ENCODE data around the gene MAP3K14.
A peak's percentile ranks its signal among the peaks of the same experiment; 100 is the strongest.

Gene MAP3K14

DNA sequence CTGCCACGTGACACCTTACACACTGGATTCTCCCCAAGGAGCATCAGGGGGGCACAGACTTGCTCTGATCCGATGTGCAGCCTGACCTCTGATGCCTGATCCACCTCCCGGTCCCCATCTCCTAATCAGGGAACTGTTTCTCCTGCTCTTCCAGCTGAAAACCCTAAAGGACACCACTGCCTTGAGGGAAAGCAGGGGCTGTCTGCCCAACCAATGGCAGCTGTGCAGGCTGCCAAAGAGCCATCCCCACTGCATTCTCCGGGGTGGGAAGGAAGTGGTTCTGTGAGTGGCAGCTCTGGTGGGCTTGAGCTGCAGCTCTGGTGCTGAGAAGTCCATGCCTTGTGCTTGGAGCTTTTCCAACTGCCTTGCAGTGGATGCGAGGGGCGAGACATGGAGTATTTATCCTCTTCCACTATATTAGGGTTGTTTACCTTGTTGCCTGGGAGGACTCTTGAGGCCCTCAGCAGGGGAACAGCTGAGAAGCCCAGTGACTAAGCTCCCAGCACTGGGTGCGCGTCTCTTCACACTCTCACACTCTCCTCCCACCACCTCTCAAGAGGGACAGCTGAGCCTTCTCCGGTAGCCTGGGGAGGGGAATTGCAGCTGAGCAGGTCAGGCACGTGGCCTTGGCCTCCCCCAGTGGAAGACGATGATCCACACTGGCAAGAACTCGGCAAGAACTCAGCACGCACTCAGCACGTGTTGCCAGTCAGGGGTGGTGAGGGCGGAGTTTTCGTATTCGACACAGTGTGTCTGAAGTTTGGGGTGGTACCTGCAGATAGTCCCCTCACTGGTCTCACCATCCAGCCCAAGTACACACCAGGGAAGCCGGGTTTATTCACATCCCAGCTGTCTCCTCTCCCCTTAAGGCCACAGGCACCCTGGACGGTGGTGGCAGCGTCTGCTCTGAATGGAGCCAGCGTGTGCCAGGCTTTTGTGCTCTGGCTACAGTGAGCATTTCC is 33.9 kb downstream of the MAP3K14 start:
- no peak for DNase-seq (ENCODE audit: low read depth in 3 of 3)

DNA sequence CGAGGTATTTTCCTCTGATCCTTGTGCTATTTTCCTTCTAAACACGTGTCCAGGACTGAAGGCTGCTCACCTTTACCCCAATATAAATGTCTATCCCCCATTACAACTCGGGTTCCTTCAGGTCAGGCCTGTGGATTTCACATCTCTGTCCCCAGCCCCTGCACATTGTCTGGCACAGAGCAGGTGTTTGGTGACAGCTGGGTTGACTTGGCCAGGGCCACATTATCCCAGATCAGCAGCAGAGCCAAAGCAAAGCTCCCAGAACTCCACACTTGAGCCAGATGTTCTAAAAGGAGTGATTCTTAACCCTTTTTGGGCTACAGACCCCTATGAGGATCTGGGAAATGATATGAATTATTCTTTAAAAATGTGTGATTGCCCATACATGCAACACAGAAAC is 36.9 kb downstream of the MAP3K14 start:
- no peak for DNase-seq (ENCODE audit: low read depth in 3 of 3)

DNA sequence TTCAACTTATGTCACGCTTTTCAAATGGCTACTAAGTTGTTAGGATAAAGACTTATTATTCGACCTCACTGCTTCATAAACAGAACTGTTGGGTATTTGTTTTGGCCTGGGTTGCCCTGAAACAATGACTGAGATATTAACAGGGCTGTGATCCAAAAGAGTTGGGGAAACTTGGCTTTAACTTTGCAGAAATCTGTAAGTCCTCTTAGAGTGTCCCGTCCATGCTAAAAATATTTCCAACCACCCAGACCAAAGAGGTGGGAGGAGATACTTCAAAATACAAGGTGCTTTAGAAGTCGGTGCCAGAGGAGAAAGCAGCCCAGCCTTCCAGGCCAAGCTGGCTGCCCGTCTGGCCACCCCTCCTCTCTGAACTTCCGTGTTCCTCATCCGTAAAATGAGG is 38.8 kb downstream of the MAP3K14 start:
- no peak for DNase-seq (ENCODE audit: low read depth in 3 of 3)

DNA sequence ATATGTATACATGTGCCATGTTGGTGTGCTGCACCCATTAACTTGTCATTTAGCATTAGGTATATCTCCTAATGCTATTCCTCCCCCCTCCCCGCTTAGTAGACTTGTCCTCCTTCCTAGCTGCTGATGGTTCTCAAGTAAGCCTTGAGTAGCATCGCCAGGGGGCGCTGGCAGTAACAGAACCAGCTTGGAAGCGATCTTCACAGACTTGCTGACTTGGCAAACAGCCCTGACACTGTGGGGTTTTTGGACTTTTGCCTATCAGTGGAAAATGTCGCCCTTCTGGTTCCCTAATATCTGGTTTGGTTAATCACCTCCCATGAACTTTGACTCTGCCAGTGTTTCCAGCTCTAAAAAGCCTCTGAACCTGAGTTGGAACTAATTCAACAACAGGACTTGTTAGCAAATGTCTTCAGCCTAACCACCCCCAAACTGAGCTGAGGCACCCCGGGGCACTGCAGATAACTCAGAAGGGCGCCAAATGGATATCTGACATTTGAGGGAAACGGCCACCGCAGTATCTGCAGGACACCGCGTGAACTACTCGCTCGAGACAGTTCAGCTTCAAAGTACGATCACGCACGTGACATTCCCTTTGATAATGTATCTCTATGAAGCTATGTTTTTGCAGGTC is 39.5 kb downstream of the MAP3K14 start:
- peak; percentile 78 to 87 (median 82) for DNase-seq (ENCODE audit: low read depth in 3 of 3)

- no peak for DNase-seq (ENCODE audit: low read depth in 3 of 3)
These were observed 40.8 kb downstream of the MAP3K14 start for GRCh38 chr17:45276031-45276430.

GRCh38 chr17:45274033-45274432 is 42.8 kb downstream of the MAP3K14 start:
- DNase-seq (ENCODE audit: low read depth in 3 of 3), result no peak

GRCh38 chr17:45273551-45273957 is 43.3 kb downstream of the MAP3K14 start:
- DNase-seq (ENCODE audit: low read depth in 3 of 3), result no peak

- DNase-seq (ENCODE audit: low read depth in 3 of 3), result no peak
These were observed 45.2 kb downstream of the MAP3K14 start for GRCh38 chr17:45271603-45272002.

GRCh38 chr17:45270828-45271418 is 45.9 kb downstream of the MAP3K14 start:
- peak; percentile 33 to 37 (median 37) for DNase-seq (ENCODE audit: low read depth in 3 of 3)

GRCh38 chr17:45269912-45270311 is 46.9 kb downstream of the MAP3K14 start:
- no peak for DNase-seq (ENCODE audit: low read depth in 3 of 3)

DNA sequence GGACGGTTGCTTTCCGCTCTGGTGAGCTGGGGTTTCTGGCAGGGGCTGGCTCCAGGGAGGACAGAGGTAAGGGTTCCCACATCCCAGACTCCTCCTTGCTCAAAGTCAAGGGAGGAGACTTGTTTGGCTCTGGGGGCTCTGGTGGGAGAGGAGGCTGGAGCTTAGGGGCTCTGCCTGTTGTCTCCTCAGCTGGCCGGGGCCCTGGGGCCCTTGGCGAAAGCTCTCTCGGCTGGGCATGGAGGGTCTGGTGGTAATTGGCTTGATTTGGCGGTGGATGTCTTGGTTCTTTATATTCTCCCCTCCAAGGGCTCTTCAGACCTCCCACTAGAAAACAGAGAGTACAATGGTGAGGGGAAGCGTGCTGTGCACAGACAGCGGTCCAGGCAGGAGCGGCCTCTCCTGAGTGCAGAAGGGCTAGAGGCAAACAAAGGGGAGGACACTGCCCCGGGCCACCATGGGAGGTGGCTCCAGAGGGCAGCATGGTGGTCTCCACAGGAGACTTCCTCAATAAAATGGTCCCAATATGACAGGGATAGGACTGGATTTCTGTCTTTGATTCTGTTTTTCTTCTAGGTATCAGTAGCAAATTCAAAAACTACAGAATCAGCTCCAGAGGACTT is 49.3 kb downstream of the MAP3K14 start:
- DNase-seq (ENCODE audit: low read depth in 3 of 3), result no peak

- no peak for DNase-seq (ENCODE audit: low read depth in 3 of 3)
These were observed 50.4 kb downstream of the MAP3K14 start for GRCh38 chr17:45266372-45266926.

DNA sequence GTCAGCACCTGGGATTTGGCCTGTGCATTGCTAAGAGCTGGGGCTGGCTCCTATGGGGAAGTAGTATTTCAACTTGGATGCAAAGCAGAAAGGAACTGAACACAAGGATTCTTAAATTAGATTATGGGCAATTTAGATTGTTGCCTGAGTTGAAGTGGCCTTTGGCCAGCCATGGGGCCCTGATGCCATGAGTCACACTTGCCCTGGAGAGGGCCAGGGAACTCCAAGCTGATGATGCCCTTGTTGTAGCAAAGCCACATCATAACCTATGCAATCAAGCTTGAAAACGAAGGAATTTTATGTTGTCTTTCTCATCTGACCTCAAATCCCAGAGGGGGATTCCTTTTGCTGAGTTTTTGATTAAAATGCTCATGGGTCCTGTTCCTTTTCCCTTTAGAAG is 51.0 kb downstream of the MAP3K14 start:
- DNase-seq (ENCODE audit: low read depth in 3 of 3), result no peak

DNA sequence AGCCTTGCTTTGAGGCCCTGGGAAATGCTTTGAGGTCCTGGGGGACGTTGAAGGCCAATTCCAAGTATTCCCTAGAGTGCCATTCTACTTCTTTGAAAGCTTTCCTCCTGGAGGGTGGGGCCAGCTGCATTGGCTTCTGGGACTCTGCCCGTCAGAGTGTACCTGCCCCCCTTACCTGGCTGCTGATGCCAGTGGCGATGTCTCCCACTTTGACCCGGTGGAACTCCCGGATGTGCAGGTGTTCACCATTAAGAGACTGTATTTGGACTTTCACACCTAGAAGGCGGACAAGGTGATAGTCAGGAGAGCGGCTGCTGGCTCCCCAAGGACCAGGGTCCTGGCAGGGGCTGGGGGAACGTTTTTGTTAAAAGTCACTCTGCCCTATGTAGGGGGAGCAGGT is 51.8 kb downstream of the MAP3K14 start:
- no peak for DNase-seq (ENCODE audit: low read depth in 3 of 3)

DNA sequence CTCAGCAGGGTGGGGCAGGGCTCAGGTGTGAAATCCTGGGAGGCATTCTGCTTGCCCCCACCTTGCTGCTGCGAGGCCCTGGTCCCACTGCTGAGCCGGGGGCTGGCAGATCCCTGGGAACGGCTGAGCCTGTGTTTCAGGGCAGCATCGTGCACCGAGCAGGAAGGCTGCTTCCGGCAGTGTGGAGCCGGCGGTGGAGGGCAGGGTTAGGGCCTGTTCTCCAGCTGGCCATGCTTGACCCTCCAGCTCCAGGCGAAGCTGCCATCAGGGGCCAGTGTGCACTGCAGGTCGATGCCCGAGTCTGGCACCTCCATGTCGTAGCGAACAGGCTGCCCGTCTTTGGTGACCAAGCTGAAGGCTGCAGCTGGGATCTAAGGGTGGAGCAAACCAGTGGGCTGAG is 52.4 kb downstream of the MAP3K14 start:
- DNase-seq (ENCODE audit: low read depth in 3 of 3), result no peak

DNA sequence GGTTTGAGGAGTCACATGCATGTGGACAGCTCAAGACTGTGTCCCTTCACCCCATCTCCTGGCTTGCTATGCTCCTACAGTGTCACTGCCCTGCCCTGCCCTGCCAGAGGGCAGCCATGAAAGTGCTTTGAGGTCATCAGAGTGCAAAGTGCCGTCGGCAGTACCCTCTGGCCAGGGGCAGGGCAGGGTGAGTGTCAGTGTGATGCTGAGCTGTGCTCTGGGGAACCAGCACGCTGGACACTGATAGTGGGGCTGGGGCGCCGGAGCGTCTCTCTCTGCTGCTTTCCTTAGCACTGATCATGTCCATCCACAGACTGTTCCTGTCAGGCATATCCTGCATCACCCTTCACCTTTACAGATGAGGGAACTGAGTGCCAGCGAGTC is 53.4 kb downstream of the MAP3K14 start:
- DNase-seq (ENCODE audit: low read depth in 3 of 3), result no peak

DNA sequence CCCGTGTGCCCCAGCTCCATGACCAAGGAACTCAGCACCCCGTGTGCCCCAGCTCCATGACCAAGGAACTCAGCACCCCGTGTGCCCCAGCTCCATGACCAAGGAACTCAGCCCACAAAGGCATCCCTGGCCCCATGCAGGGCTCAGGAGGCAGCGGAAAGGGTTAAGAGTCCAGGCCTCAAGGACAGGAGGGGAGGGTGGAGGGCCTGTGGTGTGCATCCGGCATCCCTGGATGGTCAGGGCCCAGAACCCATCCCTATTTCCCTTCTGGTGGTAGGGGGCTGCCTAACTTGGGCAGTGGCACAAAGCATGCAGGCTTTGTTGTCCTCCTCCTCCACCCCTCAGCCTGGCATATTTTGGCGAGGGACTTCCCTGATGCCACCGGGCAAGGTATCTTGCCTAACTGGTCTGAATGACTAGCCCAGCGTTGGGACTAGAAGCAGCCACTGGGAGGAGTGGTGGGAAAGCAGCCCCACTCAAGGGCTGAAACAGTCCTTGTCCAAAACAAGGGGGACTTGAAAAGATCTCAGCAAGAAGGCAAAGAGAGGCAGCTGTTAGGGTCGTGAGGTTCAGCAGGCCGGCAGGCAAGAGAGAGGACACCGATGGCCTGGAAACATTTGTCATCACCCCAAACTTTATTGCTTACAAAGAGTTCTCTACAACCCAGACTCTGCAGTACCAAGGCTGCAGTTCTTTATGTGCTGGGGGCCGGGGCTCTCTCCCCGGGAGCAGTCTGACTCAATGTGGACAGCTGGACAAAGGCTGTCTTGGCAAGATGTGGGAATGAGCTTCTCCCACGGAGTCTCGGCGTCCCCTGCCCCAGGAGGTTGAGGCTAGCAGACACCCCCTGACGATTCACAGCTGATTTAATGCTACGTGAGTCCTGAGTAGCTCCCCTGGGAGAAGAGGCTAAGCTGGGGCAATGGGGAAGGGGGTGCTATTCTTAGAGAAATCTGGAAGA is 54.0 kb downstream of the MAP3K14 start:
- no peak for DNase-seq (ENCODE audit: low read depth in 3 of 3)

DNA sequence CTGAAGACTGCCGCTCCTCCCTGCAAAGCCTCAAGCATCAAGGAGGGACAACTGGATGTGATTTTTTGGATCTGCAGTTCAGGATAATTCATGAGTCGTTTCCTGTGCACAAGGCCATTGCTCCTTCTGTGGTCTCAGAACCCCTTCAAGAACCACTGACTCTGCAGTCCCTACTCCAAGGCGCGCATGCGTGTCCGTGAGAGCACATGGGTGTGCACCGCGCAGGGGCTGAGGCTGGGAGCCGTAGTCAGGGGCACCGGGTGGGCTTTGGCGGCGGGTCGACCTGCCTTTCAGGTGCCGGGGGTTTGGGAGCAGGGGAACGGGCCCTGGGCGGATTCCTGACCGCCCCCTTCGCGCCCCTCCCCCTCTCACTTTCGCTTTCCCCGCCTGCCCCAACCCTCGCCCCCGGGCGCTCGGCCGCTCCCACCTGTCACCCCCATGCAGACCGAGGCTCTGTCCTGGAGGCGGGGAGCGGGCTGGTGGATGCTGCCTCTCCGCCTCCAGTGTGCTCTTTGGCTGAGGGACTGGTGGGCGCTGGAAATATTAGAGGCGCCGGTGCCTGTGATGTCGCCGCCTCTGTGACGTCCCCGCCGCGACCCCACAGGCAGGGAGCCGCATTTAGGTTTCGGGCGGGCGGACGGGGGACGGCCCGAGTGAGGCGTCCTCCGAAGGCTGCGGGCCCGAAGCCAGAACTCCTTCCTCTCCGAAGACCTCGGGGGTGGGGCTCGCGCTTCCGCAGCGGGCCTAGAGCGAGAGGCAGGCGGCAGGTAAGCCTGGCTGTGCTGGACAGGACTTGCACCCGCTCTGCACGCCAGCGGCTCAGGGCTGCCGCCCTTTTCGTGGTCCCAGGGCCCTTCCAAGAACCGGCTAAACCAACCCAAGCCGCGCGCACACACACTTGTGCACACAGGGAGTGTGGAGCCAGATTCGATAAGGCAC is 55.0 kb downstream of the MAP3K14 start, which contains the start of gene SPATA32:
Gene SPATA32, minus strand, starts transcription at position 518 of the 939 bp plus-strand sequence. Its CDS starts 78 bp downstream, at position 440.
- DNase-seq (ENCODE audit: low read depth in 3 of 3), result peak; percentile 43 to 48 (median 44)

DNA sequence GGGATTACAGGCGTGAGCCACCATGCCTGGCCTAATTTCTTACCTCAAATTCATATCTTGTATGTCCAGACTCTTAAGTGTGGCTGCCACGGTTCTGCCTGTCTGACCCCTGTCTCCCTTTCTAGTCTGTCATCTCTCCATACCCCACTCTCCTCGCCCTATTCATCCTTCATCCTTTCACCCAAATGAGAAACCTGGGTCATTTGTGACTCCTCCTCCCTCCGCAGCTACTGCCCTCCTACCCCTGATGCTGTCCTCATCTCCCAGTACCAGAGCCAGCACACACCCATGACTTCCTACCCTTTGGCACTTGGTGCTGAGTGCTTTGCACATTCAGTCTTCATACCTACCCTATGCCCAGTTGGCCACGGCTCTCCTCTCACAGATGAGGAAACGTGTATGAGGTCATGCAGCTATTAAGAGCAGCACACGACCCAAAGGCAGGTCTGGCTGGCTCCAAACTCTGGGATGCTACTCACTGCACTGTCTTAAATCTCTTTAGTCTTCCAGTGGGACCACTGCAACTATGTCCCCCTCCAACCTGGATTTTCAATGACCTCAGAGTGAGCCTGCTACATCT is 56.5 kb downstream of the MAP3K14 start:
- no peak for DNase-seq (ENCODE audit: low read depth in 3 of 3)
